Neural cell (in vitro differentiated cells): ENCODE measurements around the gene PLD6.

Experiments
- EZH2 ChIP-seq: fragments of 200-600, 300-800 bp; shearing (Covaris generic), sonication (generic); IDR thresholded peaks from 2 replicates; pipeline ENCODE4 v1.6.1; 2014; ENCODE audit warnings: antibody characterized with exemption, low read length, borderline replicate concordance, mild to moderate bottlenecking; ENCODE audit not compliant: insufficient read depth, poor library complexity, severe bottlenecking
- RAD21 ChIP-seq: fragments of 450-650 bp; conservative IDR thresholded peaks from 2 replicates; pipeline ENCODE4 v1.6.1; 2014; ENCODE audit warnings: antibody characterized with exemption, mild to moderate bottlenecking, moderate library complexity
- TF ChIP-seq, protein P1 (sequence below): fragments of 450-650 bp; IDR thresholded peaks from 2 replicates; pipeline ENCODE4 v1.5.1; 2014; ENCODE audit warnings: antibody characterized with exemption, mild to moderate bottlenecking, moderate library complexity; ENCODE audit not compliant: poor library complexity, severe bottlenecking
- TF ChIP-seq, protein P2 (sequence below): IDR thresholded peaks from 2 replicates; pipeline ENCODE4 v1.6.1; 2012; ENCODE audit warnings: borderline replicate concordance

DNA sequence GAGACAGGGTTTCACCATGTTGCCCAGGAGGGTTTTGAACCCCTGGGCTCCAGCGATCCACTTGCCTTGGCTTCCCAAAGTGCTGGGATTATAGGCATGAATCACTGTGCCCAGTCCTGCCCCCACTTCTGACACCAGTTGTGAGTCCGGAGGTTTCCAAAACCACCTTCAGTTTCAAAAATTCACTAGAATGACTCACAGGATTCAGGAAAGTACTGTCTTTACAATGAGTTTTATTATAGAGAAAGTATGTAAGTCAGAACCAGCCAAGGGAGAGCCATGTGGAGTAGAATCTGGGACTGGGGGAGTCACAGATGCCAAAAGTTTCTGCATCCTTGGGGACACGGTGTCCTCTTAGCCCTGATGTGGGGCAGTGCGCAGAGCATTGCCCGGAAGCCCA, 55.1 kb downstream of the PLD6 start:
- TF ChIP-seq, protein P1, sequence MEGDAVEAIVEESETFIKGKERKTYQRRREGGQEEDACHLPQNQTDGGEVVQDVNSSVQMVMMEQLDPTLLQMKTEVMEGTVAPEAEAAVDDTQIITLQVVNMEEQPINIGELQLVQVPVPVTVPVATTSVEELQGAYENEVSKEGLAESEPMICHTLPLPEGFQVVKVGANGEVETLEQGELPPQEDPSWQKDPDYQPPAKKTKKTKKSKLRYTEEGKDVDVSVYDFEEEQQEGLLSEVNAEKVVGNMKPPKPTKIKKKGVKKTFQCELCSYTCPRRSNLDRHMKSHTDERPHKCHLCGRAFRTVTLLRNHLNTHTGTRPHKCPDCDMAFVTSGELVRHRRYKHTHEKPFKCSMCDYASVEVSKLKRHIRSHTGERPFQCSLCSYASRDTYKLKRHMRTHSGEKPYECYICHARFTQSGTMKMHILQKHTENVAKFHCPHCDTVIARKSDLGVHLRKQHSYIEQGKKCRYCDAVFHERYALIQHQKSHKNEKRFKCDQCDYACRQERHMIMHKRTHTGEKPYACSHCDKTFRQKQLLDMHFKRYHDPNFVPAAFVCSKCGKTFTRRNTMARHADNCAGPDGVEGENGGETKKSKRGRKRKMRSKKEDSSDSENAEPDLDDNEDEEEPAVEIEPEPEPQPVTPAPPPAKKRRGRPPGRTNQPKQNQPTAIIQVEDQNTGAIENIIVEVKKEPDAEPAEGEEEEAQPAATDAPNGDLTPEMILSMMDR = no peak
- TF ChIP-seq, protein P2, sequence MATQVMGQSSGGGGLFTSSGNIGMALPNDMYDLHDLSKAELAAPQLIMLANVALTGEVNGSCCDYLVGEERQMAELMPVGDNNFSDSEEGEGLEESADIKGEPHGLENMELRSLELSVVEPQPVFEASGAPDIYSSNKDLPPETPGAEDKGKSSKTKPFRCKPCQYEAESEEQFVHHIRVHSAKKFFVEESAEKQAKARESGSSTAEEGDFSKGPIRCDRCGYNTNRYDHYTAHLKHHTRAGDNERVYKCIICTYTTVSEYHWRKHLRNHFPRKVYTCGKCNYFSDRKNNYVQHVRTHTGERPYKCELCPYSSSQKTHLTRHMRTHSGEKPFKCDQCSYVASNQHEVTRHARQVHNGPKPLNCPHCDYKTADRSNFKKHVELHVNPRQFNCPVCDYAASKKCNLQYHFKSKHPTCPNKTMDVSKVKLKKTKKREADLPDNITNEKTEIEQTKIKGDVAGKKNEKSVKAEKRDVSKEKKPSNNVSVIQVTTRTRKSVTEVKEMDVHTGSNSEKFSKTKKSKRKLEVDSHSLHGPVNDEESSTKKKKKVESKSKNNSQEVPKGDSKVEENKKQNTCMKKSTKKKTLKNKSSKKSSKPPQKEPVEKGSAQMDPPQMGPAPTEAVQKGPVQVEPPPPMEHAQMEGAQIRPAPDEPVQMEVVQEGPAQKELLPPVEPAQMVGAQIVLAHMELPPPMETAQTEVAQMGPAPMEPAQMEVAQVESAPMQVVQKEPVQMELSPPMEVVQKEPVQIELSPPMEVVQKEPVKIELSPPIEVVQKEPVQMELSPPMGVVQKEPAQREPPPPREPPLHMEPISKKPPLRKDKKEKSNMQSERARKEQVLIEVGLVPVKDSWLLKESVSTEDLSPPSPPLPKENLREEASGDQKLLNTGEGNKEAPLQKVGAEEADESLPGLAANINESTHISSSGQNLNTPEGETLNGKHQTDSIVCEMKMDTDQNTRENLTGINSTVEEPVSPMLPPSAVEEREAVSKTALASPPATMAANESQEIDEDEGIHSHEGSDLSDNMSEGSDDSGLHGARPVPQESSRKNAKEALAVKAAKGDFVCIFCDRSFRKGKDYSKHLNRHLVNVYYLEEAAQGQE = no peak
- TF ChIP-seq RAD21 (no peak), EZH2 (no peak)
